ENCODE results near the gene ANTXR1.

The ANTXR1 gene

DNA sequence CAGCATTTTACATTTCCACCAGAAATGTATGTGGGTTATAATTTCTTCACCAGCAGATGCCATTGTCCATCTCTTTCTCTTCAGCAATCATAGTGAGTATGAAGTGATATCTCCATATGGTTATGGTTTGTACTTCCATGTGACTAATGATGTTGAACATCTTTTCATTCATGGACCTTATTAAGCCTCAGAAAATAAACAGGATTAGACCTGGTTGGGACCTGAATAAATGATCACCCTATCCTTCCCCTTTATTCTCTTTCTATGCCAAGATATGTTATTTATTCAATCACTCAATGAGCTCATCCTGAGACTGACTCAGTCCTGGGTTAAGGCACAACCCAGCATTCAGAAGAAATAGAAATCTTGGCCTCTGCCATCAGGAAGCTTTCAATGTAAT is 86.6 kb downstream of the ANTXR1 start:
- peak; percentile 75 for DNase-seq

DNA sequence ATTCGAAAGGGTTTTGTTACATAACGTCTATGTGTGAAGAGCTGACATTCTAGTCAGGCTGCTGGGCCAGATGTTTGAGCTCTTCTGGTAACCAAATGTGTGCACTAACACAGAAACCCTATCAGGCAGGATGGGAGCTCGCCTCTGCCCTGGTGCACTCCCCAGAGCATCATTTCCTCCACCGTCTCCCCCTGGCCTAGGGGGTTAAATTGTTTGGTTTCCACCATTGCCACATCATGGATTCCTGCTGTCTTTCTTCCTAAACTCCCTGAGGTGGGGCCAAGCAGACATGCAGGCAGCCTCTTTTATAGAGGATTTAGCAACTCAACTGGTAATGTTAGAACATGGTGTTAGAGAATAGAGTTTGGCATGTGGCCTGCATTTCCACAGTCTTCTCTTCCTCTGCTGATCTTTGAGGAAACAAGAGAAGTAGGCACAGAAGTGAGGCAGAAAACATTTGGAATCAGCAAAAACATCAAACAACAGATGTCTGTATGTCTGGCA is 87.3 kb downstream of the ANTXR1 start:
- DNase-seq, result peak; percentile 58

- DNase-seq, result no peak
Observed at GRCh38 chr2:69102041-69102593, 89.1 kb downstream of the ANTXR1 start.

DNA sequence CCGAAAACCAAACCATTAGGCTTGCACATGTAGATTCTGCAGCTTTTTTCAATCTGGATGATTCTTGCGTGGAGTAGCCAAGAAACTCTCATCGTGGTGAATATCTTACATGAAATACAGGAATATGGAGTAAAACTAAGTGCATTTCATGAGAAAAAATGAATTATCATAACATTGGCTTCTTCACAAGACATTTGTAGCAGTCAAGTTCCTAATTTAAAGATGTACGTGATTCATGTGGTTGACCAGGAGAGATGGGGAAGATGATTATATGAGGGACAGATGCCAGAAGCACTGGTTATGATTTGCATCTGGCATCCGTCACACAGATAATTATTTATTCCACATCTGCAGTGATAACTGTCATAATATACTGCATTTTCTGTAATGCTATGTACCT is 90.4 kb downstream of the ANTXR1 start:
- DNase-seq, result no peak

DNA sequence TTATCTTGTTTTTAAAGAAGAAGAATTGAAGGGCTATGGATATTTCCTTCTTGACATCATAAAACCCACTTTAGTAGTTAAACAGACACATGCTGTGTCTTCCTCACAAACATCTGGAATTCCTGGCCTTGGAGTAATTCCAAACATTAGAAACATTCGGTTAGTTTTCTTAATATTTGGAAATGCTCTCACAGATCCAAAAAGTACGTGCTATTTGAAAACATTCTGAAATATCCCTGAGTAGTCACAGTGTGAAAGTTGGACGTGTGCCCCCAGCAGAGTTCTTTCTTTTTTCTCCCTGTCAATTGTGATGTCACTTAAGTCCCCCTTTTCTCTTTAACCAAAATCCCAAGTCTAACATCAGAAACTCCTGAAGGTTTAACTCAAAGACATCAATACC is 91.3 kb downstream of the ANTXR1 start:
- DNase-seq, result no peak

GRCh38 chr2:69109255-69109654 is 96.3 kb downstream of the ANTXR1 start:
- DNase-seq, result no peak

- DNase-seq, result no peak
Observed at GRCh38 chr2:69111076-69111475, 98.1 kb downstream of the ANTXR1 start.

- DNase-seq, result peak; percentile 20
Observed at GRCh38 chr2:69113627-69114026, 100.6 kb downstream of the ANTXR1 start.

DNA sequence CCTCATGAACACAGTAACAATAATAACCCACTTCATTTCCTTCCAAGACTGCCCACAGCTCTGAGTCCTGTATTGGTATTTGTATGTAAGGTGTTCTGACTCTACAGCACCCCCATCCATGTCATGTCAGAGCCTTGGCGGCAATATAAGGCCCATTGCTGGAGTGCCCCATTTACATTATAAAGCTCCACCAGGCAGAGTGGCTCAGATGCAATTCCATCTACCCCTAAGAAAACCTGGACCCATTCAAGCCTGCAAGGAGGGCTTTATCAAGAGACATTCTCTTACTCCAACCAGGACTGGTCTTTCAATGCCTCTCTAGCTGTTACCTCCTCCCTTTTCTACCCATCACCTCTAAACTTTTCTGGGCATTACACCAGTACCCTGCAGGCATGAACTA is 101.6 kb downstream of the ANTXR1 start:
- no peak for DNase-seq

DNA sequence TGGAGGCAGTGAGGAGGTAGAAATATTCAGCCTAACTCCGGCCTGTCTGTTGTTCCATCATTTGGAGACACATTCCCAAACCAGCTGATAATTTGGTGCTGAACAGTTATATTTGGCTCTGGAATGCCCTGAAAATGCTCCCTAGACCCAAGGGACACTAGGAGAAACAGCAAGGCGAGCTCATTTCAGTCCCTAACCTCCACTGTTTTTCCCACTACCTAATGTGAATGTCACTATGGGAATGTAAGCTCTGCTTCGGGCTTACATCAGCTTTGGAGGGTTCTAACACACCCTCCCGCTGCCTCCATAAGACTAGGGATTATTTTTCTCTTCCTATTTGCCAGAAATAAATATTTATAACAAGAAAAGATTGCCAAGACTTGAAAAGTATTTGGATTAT is 103.5 kb downstream of the ANTXR1 start:
- DNase-seq, result no peak

DNA sequence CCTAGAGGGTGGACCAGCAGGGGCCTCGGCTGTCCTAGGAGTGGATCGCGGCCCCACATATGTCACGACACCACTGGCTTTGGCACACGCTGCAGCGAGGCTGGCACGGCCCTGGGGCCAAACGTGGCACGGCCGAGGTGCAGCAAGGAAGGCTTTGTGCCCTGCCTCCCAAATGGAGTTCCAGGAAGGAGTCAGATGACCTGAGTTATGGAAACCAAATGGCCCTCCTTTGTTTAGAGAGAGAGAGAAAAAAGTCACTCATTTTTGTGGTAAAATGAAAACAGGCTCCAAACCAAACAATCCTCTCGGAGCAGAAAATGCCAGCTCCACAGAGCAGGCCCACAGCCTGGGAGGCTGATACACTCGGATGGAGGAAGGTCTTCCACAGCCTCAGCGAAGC is 105.6 kb downstream of the ANTXR1 start:
- peak; percentile 75 for DNase-seq

GRCh38 chr2:69119104-69119894 is 106.3 kb downstream of the ANTXR1 start:
- no peak for DNase-seq

- DNase-seq, result peak; percentile 64
Observed at GRCh38 chr2:69122271-69122670, 109.3 kb downstream of the ANTXR1 start.

- DNase-seq, result no peak
Observed at GRCh38 chr2:69123182-69123581, 110.2 kb downstream of the ANTXR1 start.

DNA sequence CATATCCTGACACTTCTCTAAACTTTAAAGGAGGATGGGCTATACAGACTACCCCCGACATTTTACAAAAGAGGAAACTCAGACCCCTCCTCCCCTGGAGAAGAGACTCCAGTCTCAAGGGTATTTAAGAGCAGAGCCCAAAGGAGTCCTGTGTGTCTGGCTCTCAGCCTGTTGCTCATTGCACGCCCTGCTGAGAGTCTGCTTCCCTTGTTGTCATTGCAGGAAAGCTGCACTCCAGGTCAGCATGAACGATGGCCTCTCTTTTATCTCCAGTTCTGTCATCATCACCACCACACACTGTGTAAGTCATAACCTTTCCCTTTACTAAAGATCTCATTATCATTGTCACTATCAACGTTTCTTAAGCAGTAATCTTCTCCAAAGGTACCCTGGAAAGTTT is 111.4 kb downstream of the ANTXR1 start:
- no peak for DNase-seq

DNA sequence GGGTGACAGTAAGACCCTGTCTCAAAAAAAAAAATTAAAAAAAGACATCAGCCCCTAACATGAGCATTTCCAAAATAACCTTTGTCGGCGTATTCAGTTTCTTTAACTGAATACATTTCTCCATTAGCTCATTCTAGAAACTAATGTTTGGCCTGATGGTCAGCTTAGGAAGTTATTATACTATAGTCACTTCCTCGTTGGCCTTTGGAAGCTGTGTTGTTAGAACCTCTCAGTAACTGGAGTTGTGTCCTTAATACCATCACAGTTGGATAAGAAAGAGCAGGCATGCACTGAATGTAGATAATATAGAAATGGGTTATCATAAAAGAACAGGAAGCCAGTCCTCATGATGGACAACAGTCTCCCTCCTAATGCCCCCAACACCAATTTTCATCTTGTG is 112.8 kb downstream of the ANTXR1 start:
- DNase-seq, result no peak

GRCh38 chr2:69126341-69126740 is 113.4 kb downstream of the ANTXR1 start:
- no peak for DNase-seq

DNA sequence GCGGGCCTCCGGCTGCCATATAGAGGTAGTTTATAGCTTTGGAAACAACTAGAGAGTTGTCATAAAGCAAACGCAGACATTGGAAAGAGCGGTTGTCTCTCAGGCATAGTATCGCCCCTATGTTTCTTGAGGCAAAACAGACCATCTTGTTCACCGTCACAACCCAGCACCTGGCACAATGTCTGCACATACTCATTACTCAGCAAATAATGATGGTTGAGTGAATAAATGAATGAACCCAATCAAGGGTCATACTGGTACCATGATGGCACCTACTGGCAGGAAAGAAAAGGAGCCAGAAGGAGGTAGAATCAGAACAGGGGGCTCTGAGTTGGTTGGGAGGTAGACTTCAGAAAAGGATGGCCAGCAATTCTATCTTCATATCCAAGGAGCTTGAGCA is 118.5 kb downstream of the ANTXR1 start:
- DNase-seq, result no peak

- DNase-seq, result no peak
Observed at GRCh38 chr2:69131983-69132675, 119.2 kb downstream of the ANTXR1 start.

- DNase-seq, result no peak
Observed at GRCh38 chr2:69132960-69133590, 120.1 kb downstream of the ANTXR1 start.

DNA sequence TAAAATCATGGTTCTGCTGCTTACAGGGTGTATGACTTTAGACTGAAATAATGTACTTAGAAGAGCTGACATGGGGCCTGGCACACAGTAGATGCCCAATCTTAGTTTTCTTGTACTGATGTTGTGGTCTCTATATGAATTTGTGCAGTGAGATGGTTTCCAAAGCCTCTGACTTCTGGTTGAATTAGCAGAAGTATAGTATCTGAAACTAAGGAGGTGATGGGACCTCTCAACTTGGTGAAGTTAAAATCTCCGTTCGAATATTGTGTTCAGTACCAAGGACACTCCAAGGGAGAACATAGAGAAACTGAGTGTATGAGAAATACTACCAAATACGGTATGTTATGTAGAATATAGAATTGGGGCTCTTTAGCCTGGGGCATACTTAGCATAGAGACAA is 120.9 kb downstream of the ANTXR1 start:
- DNase-seq, result no peak

DNA sequence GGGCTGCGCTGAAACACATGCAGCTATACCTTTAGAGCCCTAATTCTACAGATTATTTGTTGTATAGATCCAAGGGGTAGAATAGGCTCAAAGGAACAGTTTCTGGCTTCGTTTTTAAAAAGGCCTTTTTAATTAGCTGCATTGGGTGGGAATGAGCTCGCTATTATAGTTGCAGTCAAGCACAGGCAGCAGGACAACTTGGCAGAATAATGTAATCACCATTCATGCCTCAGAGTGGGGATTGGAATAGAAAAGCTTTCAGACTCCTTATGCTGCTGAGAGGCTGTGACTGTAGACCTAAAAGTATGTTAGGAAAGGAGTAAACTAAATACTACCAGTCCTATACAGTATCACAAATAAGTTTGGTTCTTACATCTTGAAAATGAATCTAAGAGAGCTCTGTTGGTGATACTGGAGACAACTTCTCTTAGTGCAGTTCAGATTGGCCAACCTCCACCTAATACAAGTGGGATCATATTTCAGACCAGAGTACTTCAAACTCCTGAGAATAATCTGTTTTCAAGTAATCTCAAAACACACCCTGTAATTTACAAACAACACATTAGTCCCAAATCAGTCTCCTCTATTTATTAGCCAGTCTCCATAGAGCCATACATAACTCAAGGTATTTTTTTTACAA is 121.4 kb downstream of the ANTXR1 start:
- DNase-seq, result no peak
